ENCODE measurements around the gene CYP2D6.

Gene CYP2D6

DNA sequence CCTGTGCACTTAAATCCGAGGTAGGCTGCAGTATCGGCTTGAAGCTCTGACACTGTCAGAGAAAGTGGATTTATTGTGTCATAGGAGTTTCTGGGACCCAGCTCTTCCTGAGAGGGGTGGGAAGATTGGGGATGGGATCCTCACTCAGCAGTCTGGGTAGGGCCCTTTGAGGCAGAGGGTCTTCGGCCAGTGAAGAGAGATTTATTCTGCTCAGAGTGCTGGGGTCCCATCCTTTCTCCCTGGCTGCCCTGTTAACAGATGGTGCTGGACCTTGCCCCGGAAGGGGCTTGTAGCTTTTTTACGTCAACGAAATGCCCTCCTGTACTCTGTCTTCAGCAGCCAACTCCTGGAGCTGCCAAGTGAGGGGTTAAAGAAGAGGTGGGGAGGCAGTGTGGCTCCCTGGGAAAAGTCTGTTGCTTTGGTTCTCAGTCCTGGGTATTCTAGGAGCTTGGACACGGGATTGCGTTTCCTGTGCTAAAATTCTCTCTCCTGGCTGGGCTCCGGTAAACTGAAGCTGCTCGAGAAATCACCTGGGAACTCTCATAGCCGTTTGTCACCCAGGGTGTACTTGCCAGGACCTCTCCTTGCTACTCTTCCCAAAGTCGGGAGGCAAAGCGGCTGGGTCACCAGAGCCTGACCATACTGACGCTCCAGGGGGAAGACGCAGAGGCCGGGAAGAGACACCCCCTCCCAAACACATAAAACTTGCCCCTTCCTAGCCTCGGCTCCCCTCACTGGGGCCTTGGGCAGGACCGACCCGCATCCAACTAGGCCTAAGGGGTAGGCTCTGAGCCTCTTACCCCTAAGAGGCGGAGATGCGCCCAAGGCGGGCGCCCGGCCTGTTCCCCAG is 51.9 kb downstream of the CYP2D6 start:
- TF ChIP-seq, protein P1, sequence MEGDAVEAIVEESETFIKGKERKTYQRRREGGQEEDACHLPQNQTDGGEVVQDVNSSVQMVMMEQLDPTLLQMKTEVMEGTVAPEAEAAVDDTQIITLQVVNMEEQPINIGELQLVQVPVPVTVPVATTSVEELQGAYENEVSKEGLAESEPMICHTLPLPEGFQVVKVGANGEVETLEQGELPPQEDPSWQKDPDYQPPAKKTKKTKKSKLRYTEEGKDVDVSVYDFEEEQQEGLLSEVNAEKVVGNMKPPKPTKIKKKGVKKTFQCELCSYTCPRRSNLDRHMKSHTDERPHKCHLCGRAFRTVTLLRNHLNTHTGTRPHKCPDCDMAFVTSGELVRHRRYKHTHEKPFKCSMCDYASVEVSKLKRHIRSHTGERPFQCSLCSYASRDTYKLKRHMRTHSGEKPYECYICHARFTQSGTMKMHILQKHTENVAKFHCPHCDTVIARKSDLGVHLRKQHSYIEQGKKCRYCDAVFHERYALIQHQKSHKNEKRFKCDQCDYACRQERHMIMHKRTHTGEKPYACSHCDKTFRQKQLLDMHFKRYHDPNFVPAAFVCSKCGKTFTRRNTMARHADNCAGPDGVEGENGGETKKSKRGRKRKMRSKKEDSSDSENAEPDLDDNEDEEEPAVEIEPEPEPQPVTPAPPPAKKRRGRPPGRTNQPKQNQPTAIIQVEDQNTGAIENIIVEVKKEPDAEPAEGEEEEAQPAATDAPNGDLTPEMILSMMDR (IDR thresholded peaks at IDR 0.05; ENCODE audit: low read depth, low read length, missing control alignments) = no peak
- in situ Hi-C loops (cut with HindIII; ENCODE audit: low sequenced_read_pairs) = no loop called here
- peak overlapping the region; percentile 63 for H3K4me3 ChIP-seq (ENCODE audit: low read depth, low read length)
- no peak for DNase-seq (ENCODE audit: low read depth)

DNA sequence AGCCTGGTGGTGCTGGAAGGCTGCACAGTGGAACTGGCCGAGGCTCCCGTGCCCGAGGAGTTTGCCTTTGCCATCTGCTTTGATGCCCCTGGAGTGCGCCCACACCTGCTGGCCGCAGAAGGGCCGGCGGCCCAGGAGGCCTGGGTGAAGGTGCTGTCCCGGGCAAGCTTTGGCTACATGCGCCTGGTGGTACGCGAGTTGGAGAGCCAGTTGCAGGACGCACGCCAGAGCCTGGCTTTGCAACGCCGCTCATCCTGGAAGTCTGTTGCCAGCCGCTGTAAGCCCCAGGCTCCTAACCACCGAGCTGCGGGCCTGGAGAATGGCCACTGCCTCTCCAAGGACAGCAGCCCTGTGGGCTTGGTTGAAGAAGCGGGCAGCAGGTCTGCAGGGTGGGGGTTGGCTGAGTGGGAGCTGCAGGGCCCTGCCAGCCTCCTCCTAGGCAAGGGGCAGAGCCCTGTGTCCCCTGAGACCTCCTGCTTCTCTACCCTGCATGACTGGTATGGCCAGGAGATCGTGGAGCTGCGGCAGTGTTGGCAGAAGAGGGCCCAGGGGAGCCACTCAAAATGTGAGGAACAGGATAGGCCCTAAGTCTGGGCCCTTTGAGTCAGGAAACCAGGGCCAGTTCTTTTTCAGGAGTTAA is 53.0 kb downstream of the CYP2D6 start:
- no peak overlapping the region for H3K4me3 ChIP-seq (ENCODE audit: low read depth, low read length)
- DNase-seq (ENCODE audit: low read depth) = no peak
- TF ChIP-seq, protein P1 (IDR thresholded peaks at IDR 0.05; ENCODE audit: low read depth, low read length, missing control alignments) = no peak
- in situ Hi-C loops (cut with HindIII; ENCODE audit: low sequenced_read_pairs) = no loop called here

DNA sequence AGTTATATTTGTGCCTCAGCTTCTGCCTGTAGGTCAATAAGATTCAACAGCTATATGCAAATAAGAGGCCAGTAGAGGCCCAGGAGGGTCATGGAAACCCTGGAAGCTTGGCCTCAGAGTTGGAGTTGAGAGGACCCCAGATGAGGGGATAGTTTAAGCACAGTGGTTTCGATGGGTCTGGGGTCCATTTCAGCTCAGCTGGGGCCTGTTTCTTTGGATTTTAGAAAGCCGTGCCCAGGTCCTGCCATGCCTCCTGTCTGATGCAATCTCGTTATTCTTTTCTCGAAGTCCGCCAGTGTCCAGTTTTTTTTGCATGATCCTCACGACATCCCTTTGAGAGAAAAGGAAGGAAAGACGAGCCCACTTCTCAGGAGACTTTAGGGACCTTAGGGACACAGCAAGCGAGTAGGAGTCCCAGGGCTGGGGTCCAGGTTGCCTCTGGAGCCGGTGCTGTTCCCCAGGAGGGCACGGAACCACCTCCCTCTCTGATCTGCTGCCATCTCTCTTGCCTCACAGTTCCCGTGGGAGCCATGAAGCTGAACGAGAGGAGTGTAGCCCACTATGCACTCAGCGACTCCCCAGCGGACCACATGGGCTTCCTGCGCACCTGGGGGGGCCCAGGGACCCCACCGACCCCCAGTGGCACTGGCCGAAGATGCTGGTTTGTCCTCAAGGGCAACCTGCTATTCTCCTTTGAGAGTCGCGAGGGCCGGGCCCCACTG is 53.7 kb downstream of the CYP2D6 start:
- in situ Hi-C loops (cut with HindIII; ENCODE audit: low sequenced_read_pairs) = no loop called here

More for the DNA sequence above, 53.7 kb downstream of the CYP2D6 start:
- DNase-seq (ENCODE audit: low read depth) = no peak
- no peak overlapping the region for H3K4me3 ChIP-seq (ENCODE audit: low read depth, low read length)
- TF ChIP-seq, protein P1 (IDR thresholded peaks at IDR 0.05; ENCODE audit: low read depth, low read length, missing control alignments) = no peak

Data from astrocyte of the cerebellum (primary cell).